GM12878 (cell line): ENCODE results near the gene HBP1. TPM values are rescaled to one million over a fixed set of nuclear protein-coding genes. Genes with fewer than 3 reads are reported as not detected.

Experiments used
- ATAC-seq: fragments of 200-7000 bp; cut with Tn5 transposase; 3 replicates; pipeline ENCODE4 v1.9.1; 2020; ENCODE audit warnings: mild to moderate bottlenecking, moderate library complexity
- BruUV-seq: library from RNA; stranded (reverse); fragments of 400-500 nt; replicated peaks from 2 replicates; lab custom pipeline; 2021; lab: Mats Ljungman, UMichigan
- CTCF ChIA-PET: fragments of 300-600 bp; sonication (Branson Sonifier 250); formaldehyde crosslinking; extraction: SDS; loops from one replicate; lab custom pipeline; 2021; ENCODE audit warnings: inconsistent platforms; lab: Yijun Ruan, JAX
- POLR2A ChIA-PET: fragments of 350-600 bp; formaldehyde crosslinking; extraction: SDS; loops from one replicate; lab custom pipeline; 2021; ENCODE audit warnings: inconsistent platforms; lab: Charles Lee
- RAD21 ChIA-PET: fragments of 300-600 bp; sonication (Branson Sonifier 250); formaldehyde crosslinking; loops from one replicate; lab custom pipeline; 2023; ENCODE audit warnings: antibody characterized with exemption; ENCODE audit not compliant: unreplicated experiment; lab: Charles Lee
- SMC1A ChIA-PET: fragments of 300-600 bp; sonication (Branson Sonifier 250); formaldehyde crosslinking; loops from one replicate; lab custom pipeline; 2023; ENCODE audit not compliant: unreplicated experiment, uncharacterized antibody; lab: Charles Lee
- DNase-seq: peaks from one replicate; pipeline ENCODE4 v3.0.0-alpha.2; 2011; ENCODE audit warnings: low read depth, low spot score
- FAIRE-seq: peaks from 3 replicates; lab custom pipeline; 2011; peaks lifted over from hg19 to GRCh38; lab: Jason Lieb, UNC
- H2AFZ ChIP-seq: 2 replicates; pipeline ENCODE4 v1.6.0; 2011; ENCODE audit warnings: low read depth, low read length, control low read depth; ENCODE audit not compliant: control insufficient read depth
- H3K27ac ChIP-seq: 2 replicates; pipeline ENCODE4 v1.5.1; 2011; ENCODE audit warnings: control low read depth; ENCODE audit not compliant: control insufficient read depth, insufficient read depth
- H3K27me3 ChIP-seq, 2 experiments: replicated peaks in 1 of 2; 2 replicates each; pipeline versions ENCODE4 v1.6.0 to v1.6.1; 2011; ENCODE audit warnings: low read length in 1 of 2; ENCODE audit not compliant: control insufficient read depth in 2 of 2, insufficient read depth in 2 of 2
- H3K36me3 ChIP-seq, 2 experiments: 2 replicates each; pipeline ENCODE4 v1.5.1; 2011; ENCODE audit warnings: low read length in 1 of 2; ENCODE audit not compliant: control insufficient read depth in 2 of 2, insufficient read depth in 2 of 2
- H3K4me1 ChIP-seq: 2 replicates; pipeline ENCODE4 v1.6.1; 2011; ENCODE audit warnings: mild to moderate bottlenecking, low read length, moderate library complexity, mixed read lengths; ENCODE audit not compliant: control insufficient read depth, insufficient read depth
- H3K4me2 ChIP-seq: 2 replicates; pipeline ENCODE4 v1.6.0; 2011; ENCODE audit warnings: control low read depth; ENCODE audit not compliant: control insufficient read depth, insufficient read depth
- H3K4me3 ChIP-seq: fragments of 200-600 bp; sonication (generic); 2 replicates; pipeline ENCODE4 v1.5.1; 2016
- H3K79me2 ChIP-seq: 2 replicates; pipeline ENCODE4 v1.6.0; 2011; ENCODE audit warnings: low read length; ENCODE audit not compliant: control insufficient read depth, insufficient read depth
- H3K9ac ChIP-seq: 2 replicates; pipeline ENCODE4 v1.8.0; 2011; ENCODE audit warnings: low read length, control low read depth, mixed read lengths; ENCODE audit not compliant: control insufficient read depth, insufficient read depth
- H3K9me3 ChIP-seq: replicated peaks from 3 replicates; pipeline ENCODE4 v1.5.1; 2011; ENCODE audit warnings: mild to moderate bottlenecking, low read length; ENCODE audit not compliant: control insufficient read depth, insufficient read depth
- H4K20me1 ChIP-seq: 2 replicates; pipeline ENCODE4 v1.6.0; 2011; ENCODE audit not compliant: control insufficient read depth, insufficient read depth
- CBX3 ChIP-seq: fragments of 200-600 bp; sonication (generic); IDR thresholded peaks from 2 replicates; pipeline ENCODE4 v1.6.1; 2016; ENCODE audit warnings: low read depth, borderline replicate concordance
- CHD4 ChIP-seq: fragments of 200-600 bp; sonication (generic); IDR thresholded peaks from 2 replicates; pipeline ENCODE4 v1.6.1; 2016; ENCODE audit warnings: mild to moderate bottlenecking
- CREB1 ChIP-seq: IDR thresholded peaks from 2 replicates; pipeline ENCODE4 v1.6.1; 2012; ENCODE audit warnings: low read depth, mild to moderate bottlenecking, inconsistent platforms
- HDGF ChIP-seq: fragments of 450-650 bp; IDR thresholded peaks from 2 replicates; pipeline ENCODE4 v1.6.1; 2016; ENCODE audit warnings: antibody characterized with exemption
- IKZF1 ChIP-seq: fragments of 450-650 bp; conservative IDR thresholded peaks from 2 replicates; pipeline ENCODE4 v1.6.1; 2017; ENCODE audit warnings: antibody characterized with exemption, mild to moderate bottlenecking
- WGBS: methylation state at CpG from one replicate; pipeline ENCODE4 v1.1.6; 2016; ENCODE audit warnings: low lambda C conversion rate; ENCODE audit not compliant: insufficient replicate concordance, insufficient coverage; ENCODE audit errors: missing lambda C conversion rate; 5-methylcytosine and 5-hydroxymethylcytosine counted together
- in situ Hi-C: fragments of 300-500 bp; cut with MboI; formaldehyde crosslinking; loops from 9 replicates; pipeline ENCODE4 v1.14.3; 2018; ENCODE audit warnings: mixed read lengths
- intact Hi-C: fragments of 100-400 bp; cut with micrococcal nuclease; formaldehyde crosslinking; loops from one replicate; pipeline ENCODE4 v1.14.2; 2022; ENCODE audit not compliant: unreplicated experiment
- polyA plus RNA-seq, 11 experiments: library from polyadenylated mRNA; depleted of rRNA in 4 of 11; unstranded in 6 of 11; stranded (reverse) in 5 of 11; fragments of >200 nt; fragmentation: Nextera tagmentation in 4 of 11; fragmentation: Illumina TruSeq in 1 of 11; extraction: Ambion mirVana in 4 of 11; extraction: Trizol in 1 of 11; gene quantifications; 1 replicate in 1 of 11; 2 replicates in 10 of 11; pipeline versions ENCODE4 v1.2.1 to v1.2.3, GENCODE V29; 2011 to 2016; ENCODE audit warnings: inconsistent platforms in 2 of 11, missing spikeins in 2 of 11, low read depth in 1 of 11
- total RNA-seq, 4 experiments: library from RNA; depleted of rRNA in 3 of 4; stranded (reverse); fragments of >200 nt in 3 of 4; fragmentation: Illumina TruSeq in 1 of 4; extraction: Trizol in 1 of 4; gene quantifications; 2 replicates each; pipeline versions ENCODE4 v1.2.1 to v1.2.3, GENCODE V29; 2013 to 2021
- TF ChIP-seq, protein P1 (sequence below): fragments of 450-650 bp; IDR thresholded peaks from 2 replicates; pipeline ENCODE4 v1.6.1; 2017; ENCODE audit warnings: mild to moderate bottlenecking, moderate library complexity
- TF ChIP-seq, protein P2 (sequence below): IDR thresholded peaks from 2 replicates; pipeline ENCODE4 v1.6.1; 2011; ENCODE audit warnings: mild to moderate bottlenecking, low read depth, low read length, moderate library complexity; ENCODE audit not compliant: insufficient replicate concordance
- TF ChIP-seq, protein P3 (sequence below): fragments of 450-650 bp; IDR thresholded peaks from 2 replicates; pipeline ENCODE4 v1.6.1; 2016; ENCODE audit warnings: mild to moderate bottlenecking

The HBP1 gene
- total and polyA plus RNA-seq, 10 of the 15 experiments (the other 5 are each of a cell fraction or from before 2014, with no cell fraction given), result 5.8 to 30.9 (median 9.4) TPM

DNA sequence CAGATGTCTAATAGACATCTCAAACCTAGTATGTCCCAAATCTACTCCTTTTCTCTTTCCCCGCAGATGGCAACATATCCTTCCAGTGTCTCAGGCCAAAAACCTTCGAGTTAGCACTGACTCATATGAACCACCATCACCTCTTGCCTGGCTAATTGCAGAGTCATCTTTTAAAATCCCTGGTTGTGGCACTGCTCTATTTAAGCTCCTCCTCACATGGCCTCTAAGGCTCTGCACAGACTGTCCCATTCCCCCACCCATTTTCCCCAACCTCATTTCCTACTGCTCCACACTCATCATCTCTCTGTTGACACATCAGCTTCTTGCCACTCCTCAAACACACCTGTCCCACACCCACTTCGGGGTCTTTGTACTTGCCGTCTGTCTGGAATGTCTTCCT is 16.8 kb upstream of the HBP1 start (continued):
- TF ChIP-seq, protein P1, sequence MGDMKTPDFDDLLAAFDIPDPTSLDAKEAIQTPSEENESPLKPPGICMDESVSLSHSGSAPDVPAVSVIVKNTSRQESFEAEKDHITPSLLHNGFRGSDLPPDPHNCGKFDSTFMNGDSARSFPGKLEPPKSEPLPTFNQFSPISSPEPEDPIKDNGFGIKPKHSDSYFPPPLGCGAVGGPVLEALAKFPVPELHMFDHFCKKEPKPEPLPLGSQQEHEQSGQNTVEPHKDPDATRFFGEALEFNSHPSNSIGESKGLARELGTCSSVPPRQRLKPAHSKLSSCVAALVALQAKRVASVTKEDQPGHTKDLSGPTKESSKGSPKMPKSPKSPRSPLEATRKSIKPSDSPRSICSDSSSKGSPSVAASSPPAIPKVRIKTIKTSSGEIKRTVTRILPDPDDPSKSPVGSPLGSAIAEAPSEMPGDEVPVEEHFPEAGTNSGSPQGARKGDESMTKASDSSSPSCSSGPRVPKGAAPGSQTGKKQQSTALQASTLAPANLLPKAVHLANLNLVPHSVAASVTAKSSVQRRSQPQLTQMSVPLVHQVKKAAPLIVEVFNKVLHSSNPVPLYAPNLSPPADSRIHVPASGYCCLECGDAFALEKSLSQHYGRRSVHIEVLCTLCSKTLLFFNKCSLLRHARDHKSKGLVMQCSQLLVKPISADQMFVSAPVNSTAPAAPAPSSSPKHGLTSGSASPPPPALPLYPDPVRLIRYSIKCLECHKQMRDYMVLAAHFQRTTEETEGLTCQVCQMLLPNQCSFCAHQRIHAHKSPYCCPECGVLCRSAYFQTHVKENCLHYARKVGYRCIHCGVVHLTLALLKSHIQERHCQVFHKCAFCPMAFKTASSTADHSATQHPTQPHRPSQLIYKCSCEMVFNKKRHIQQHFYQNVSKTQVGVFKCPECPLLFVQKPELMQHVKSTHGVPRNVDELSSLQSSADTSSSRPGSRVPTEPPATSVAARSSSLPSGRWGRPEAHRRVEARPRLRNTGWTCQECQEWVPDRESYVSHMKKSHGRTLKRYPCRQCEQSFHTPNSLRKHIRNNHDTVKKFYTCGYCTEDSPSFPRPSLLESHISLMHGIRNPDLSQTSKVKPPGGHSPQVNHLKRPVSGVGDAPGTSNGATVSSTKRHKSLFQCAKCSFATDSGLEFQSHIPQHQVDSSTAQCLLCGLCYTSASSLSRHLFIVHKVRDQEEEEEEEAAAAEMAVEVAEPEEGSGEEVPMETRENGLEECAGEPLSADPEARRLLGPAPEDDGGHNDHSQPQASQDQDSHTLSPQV, result no peak
- TF ChIP-seq IKZF1, result no peak

DNA sequence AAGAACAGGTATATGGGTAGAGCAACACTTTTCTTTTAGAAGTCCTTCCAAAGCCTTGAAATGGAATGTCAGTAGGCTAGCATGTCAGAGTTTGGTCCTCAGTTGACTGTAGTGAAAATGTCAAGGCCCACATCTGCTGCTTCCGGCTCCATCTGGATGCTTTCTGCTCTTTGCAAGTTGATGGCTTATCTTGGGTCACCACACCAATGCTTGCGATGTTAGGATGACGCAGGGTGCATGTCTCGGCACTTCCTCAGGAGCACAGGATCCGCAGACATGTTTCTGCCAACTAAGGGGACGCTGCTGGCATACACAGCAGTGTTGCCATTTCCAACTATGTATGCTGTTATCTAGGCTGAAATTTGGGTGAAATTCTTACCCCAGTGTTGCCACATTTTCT is 14.0 kb upstream of the HBP1 start:
- in situ Hi-C loops, result no loop called here
- ChIA-PET SMC1A (no interaction called here), POLR2A (no interaction called here), RAD21 (interaction anchor here (0.6 kb wide), 1 partner anchor 14 kb away, joined by 3 read pairs; no protein-coding TSS in a partner anchor)
- Histone ChIP-seq H3K4me3 (no peak overlapping the region), H3K79me2 (no peaks in the 10 kb centered on the region)
- TF ChIP-seq, protein P2, sequence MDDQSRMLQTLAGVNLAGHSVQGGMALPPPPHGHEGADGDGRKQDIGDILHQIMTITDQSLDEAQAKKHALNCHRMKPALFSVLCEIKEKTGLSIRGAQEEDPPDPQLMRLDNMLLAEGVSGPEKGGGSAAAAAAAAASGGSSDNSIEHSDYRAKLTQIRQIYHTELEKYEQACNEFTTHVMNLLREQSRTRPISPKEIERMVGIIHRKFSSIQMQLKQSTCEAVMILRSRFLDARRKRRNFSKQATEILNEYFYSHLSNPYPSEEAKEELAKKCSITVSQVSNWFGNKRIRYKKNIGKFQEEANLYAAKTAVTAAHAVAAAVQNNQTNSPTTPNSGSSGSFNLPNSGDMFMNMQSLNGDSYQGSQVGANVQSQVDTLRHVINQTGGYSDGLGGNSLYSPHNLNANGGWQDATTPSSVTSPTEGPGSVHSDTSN, result no peak
- TF ChIP-seq, protein P1, result no peak
- TF ChIP-seq CREB1 (no peak), CHD4 (no peak), CBX3 (no peak), HDGF (no peak)
- TF ChIP-seq, protein P3, sequence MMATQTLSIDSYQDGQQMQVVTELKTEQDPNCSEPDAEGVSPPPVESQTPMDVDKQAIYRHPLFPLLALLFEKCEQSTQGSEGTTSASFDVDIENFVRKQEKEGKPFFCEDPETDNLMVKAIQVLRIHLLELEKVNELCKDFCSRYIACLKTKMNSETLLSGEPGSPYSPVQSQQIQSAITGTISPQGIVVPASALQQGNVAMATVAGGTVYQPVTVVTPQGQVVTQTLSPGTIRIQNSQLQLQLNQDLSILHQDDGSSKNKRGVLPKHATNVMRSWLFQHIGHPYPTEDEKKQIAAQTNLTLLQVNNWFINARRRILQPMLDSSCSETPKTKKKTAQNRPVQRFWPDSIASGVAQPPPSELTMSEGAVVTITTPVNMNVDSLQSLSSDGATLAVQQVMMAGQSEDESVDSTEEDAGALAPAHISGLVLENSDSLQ, result no peak
- TF ChIP-seq, all 136 proteins: peak for 0
- no peak for DNase-seq
- Histone ChIP-seq H3K4me2 (no peak overlapping the region), H3K9ac (no peak overlapping the region), H3K36me3 (no peaks in the 10 kb centered on the region), H4K20me1 (no peaks in the 10 kb centered on the region), H3K27ac (no peak overlapping the region), H2AFZ (no peak overlapping the region), H3K27me3 (no peaks in the 10 kb centered on the region; a peak in 2 of 4 replicates), H3K9me3 (no peaks in the 10 kb centered on the region), H3K4me1 (no peaks in the 10 kb centered on the region)
- no peak for FAIRE-seq
- BruUV-seq, result no TSS peak
- WGBS, result 75% methylated on average over 6 of the region's 6 CpGs
- no peak for ATAC-seq
- CTCF ChIA-PET, result no interaction called here
- intact Hi-C loops, result loop anchor here (10.0 kb wide), 2 partner anchors 490 to 980 kb away; partner anchors contain the start of gene CCDC71L
